ENCODE measurements around the gene ARL15. TPM values are rescaled to one million over a fixed set of nuclear protein-coding genes. Genes with fewer than 3 reads are reported as not detected.

ARL15 gene
- total and polyA plus RNA-seq, 9 of the 15 experiments (the other 6 are each of a cell fraction or from before 2014, with no cell fraction given), result 18.5 to 80.4 (median 57.0) TPM

DNA sequence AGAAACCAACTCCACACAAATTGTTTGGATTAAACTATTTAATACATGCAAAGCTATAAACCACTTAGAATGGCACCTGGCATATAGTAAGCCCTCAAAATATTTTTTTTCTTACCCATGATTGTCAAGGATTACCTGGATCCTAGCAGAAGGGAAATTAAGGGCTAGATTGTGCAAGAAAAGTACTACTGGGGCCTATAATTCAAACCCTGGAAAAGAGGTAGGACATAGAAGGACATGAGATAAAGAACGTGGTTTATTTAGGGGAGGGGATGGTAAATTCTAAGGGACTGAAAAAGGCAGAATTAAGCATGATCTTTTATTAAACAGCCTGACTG is 14.9 kb upstream of the ARL15 start:
- Histone ChIP-seq H3K27ac (ENCODE audit: extremely low read depth, low read depth, low read length) (peak overlapping the region; percentile 95), H3K4me3 (no peak overlapping the region), H3K4me2 (ENCODE audit: insufficient read depth, low read length) (peak overlapping the region; percentile 40; the same call in 1 of the 2 replicates), H3K27me3 (ENCODE audit: control insufficient read depth in 2 of 2, insufficient read depth in 2 of 2, low read length in 2 of 2) (no peaks in the 10 kb centered on the region), H3K9me3 (replicated peaks; ENCODE audit: control insufficient read depth, insufficient read depth, low read depth, low read length) (peaks cover 7% of the 10 kb centered on the region), H3K9me1 (ENCODE audit: control insufficient read depth, insufficient read depth, low read length) (no peaks in the 10 kb centered on the region), H3K36me3 (ENCODE audit: control insufficient read depth, insufficient read depth, low read length) (peaks cover 89% of the 10 kb centered on the region), H3K4me1 (replicated peaks in 1 of 2; ENCODE audit: control insufficient read depth in 2 of 2, insufficient read depth in 2 of 2, low read length in 2 of 2) (peaks cover 12 to 75% of the 10 kb centered on the region in 2 experiments), H3K79me2 (ENCODE audit: control insufficient read depth, insufficient read depth, low read length) (peaks cover 81% of the 10 kb centered on the region), H2AFZ (ENCODE audit: low read depth, low read length) (no peak overlapping the region), H3K9ac (ENCODE audit: insufficient read depth in 1 of 2, low read depth in 2 of 2, low read length in 2 of 2) (peak overlapping the region in 1 of 2 experiments; percentile 31; a peak in 1 of 4 replicates), H4K20me1 (replicated peaks; ENCODE audit: control insufficient read depth, insufficient read depth, low read length) (no peaks in the 10 kb centered on the region)
- DNase-seq (ENCODE audit: extremely low read depth in 1 of 4, low spot score in 3 of 4), result no peak
- in situ Hi-C loops (cut with MboI), result no loop called here
- ChIA-PET POLR2A (interaction anchor here (1.4 to 5.8 kb wide), 2 partner anchors 10 to 14 kb away, joined by 16 to 78 read pairs; partner anchors contain the start of gene ARL15), CTCF (ENCODE audit: low intra/inter-chr PET ratio) (no interaction called here)
- intact Hi-C loops (cut with micrococcal nuclease), result loop anchor here (1.0 to 5.0 kb wide), 2 partner anchors 12 to 67 kb away; no protein-coding TSS in a partner anchor
- no peak for FAIRE-seq
- ATAC-seq, result no peak
- 0% methylated on average over 1 of the region's 1 CpG for WGBS (ENCODE audit: insufficient coverage, low coverage, missing lambda C conversion rate)
- BruUV-seq (replicated peaks), result no TSS peak
- TF ChIP-seq, protein P1, sequence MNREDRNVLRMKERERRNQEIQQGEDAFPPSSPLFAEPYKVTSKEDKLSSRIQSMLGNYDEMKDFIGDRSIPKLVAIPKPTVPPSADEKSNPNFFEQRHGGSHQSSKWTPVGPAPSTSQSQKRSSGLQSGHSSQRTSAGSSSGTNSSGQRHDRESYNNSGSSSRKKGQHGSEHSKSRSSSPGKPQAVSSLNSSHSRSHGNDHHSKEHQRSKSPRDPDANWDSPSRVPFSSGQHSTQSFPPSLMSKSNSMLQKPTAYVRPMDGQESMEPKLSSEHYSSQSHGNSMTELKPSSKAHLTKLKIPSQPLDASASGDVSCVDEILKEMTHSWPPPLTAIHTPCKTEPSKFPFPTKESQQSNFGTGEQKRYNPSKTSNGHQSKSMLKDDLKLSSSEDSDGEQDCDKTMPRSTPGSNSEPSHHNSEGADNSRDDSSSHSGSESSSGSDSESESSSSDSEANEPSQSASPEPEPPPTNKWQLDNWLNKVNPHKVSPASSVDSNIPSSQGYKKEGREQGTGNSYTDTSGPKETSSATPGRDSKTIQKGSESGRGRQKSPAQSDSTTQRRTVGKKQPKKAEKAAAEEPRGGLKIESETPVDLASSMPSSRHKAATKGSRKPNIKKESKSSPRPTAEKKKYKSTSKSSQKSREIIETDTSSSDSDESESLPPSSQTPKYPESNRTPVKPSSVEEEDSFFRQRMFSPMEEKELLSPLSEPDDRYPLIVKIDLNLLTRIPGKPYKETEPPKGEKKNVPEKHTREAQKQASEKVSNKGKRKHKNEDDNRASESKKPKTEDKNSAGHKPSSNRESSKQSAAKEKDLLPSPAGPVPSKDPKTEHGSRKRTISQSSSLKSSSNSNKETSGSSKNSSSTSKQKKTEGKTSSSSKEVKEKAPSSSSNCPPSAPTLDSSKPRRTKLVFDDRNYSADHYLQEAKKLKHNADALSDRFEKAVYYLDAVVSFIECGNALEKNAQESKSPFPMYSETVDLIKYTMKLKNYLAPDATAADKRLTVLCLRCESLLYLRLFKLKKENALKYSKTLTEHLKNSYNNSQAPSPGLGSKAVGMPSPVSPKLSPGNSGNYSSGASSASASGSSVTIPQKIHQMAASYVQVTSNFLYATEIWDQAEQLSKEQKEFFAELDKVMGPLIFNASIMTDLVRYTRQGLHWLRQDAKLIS (CRISPR knock-in tag; IDR thresholded peaks at IDR 0.05), result 0 out of 2 replicates have a peak, but pooled peaks have one; percentile 29
- no peak for TF ChIP-seq ZNF785 (CRISPR knock-in tag; IDR thresholded peaks at IDR 0.05)
- TF ChIP-seq POLR2A (conservative IDR thresholded peaks at IDR 0.05), result peak; percentile 57; the same call in 1 of the 2 replicates
- TF ChIP-seq BRCA1 (IDR thresholded peaks at IDR 0.05), result no peak
- no peak for TF ChIP-seq BRCA1 (CRISPR knock-in tag; IDR thresholded peaks at IDR 0.05)
- TF ChIP-seq SAFB2 (IDR thresholded peaks at IDR 0.05; ENCODE audit: borderline replicate concordance, low read depth, low read length, severe bottlenecking), result no peak
- TF ChIP-seq HDAC2 (IDR thresholded peaks at IDR 0.05), result no peak
- TF ChIP-seq ZNF174 (CRISPR knock-in tag; IDR thresholded peaks at IDR 0.05), result no peak
- TF ChIP-seq, protein P2, sequence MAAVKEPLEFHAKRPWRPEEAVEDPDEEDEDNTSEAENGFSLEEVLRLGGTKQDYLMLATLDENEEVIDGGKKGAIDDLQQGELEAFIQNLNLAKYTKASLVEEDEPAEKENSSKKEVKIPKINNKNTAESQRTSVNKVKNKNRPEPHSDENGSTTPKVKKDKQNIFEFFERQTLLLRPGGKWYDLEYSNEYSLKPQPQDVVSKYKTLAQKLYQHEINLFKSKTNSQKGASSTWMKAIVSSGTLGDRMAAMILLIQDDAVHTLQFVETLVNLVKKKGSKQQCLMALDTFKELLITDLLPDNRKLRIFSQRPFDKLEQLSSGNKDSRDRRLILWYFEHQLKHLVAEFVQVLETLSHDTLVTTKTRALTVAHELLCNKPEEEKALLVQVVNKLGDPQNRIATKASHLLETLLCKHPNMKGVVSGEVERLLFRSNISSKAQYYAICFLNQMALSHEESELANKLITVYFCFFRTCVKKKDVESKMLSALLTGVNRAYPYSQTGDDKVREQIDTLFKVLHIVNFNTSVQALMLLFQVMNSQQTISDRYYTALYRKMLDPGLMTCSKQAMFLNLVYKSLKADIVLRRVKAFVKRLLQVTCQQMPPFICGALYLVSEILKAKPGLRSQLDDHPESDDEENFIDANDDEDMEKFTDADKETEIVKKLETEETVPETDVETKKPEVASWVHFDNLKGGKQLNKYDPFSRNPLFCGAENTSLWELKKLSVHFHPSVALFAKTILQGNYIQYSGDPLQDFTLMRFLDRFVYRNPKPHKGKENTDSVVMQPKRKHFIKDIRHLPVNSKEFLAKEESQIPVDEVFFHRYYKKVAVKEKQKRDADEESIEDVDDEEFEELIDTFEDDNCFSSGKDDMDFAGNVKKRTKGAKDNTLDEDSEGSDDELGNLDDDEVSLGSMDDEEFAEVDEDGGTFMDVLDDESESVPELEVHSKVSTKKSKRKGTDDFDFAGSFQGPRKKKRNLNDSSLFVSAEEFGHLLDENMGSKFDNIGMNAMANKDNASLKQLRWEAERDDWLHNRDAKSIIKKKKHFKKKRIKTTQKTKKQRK (IDR thresholded peaks at IDR 0.05; ENCODE audit: borderline replicate concordance, low read depth, low read length), result no peak
- TF ChIP-seq, protein P3, sequence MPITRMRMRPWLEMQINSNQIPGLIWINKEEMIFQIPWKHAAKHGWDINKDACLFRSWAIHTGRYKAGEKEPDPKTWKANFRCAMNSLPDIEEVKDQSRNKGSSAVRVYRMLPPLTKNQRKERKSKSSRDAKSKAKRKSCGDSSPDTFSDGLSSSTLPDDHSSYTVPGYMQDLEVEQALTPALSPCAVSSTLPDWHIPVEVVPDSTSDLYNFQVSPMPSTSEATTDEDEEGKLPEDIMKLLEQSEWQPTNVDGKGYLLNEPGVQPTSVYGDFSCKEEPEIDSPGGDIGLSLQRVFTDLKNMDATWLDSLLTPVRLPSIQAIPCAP (CRISPR knock-in tag; IDR thresholded peaks at IDR 0.05; ENCODE audit: borderline replicate concordance), result no peak
- TF ChIP-seq BRD4 (IDR thresholded peaks at IDR 0.05), result 0 out of 2 replicates have a peak, but pooled peaks have one; percentile 18
- TF ChIP-seq, protein P4, sequence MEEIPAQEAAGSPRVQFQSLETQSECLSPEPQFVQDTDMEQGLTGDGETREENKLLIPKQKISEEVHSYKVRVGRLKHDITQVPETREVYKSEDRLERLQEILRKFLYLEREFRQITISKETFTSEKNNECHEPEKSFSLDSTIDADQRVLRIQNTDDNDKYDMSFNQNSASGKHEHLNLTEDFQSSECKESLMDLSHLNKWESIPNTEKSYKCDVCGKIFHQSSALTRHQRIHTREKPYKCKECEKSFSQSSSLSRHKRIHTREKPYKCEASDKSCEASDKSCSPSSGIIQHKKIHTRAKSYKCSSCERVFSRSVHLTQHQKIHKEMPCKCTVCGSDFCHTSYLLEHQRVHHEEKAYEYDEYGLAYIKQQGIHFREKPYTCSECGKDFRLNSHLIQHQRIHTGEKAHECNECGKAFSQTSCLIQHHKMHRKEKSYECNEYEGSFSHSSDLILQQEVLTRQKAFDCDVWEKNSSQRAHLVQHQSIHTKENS (CRISPR knock-in tag; IDR thresholded peaks at IDR 0.05), result no peak
- no peak for TF ChIP-seq ZNF41 (CRISPR knock-in tag; conservative IDR thresholded peaks at IDR 0.05)
- TF ChIP-seq SUPT5H (IDR thresholded peaks at IDR 0.05), result peak; percentile 14; the same call in 1 of the 2 replicates
- peak; percentile 37 for TF ChIP-seq KDM5B (IDR thresholded peaks at IDR 0.05; ENCODE audit: insufficient replicate concordance, low read depth, low read length)

Data from K562 (cell line).